Heart right ventricle (tissue), 16 donors: ENCODE data around the gene COA1. TPM values are rescaled to one million over a fixed set of nuclear protein-coding genes. Genes with fewer than 3 reads are reported as not detected.

ENCODE experiments used
- ATAC-seq, 8 donors: fragments of 200-7000 bp; cut with Tn5 transposase; one replicate each; pipeline ENCODE4 v1.9.1; 2020; ENCODE audit warnings: mild to moderate bottlenecking in 8 of 8, moderate library complexity in 8 of 8, moderate number of reproducible peaks in 1 of 8
- DNase-seq, 2 donors: peaks; one replicate each; pipeline ENCODE4 v3.0.0-alpha.2; 2020
- H3K27ac ChIP-seq, 10 donors: fragments of 200-600 bp; sonication (generic) in 2 of 10; one replicate each; pipeline versions ENCODE4 v1.5.0 to v1.8.0; 2020 to 2022; ENCODE audit warnings: mild to moderate bottlenecking in 3 of 10
- H3K27me3 ChIP-seq, 7 donors: fragments of 200-600 bp; one replicate each; pipeline ENCODE4 v1.8.0; 2021 to 2022; ENCODE audit warnings: mild to moderate bottlenecking in 2 of 7
- H3K36me3 ChIP-seq, 9 donors: fragments of 200-600 bp; sonication (generic) in 1 of 9; one replicate each; pipeline versions ENCODE4 v1.5.0 to v1.8.0; 2020 to 2022; ENCODE audit warnings: mild to moderate bottlenecking in 2 of 9
- H3K4me1 ChIP-seq, 9 donors: fragments of 200-600 bp; sonication (generic) in 1 of 9; one replicate each; pipeline versions ENCODE4 v1.5.0 to v1.8.0; 2020 to 2022; ENCODE audit warnings: mild to moderate bottlenecking in 4 of 9
- H3K4me3 ChIP-seq, 10 donors: fragments of 200-600 bp; sonication (generic) in 2 of 10; one replicate each; pipeline versions ENCODE4 v1.5.0 to v1.8.0; 2020 to 2022; ENCODE audit warnings: mild to moderate bottlenecking in 7 of 10, moderate library complexity in 2 of 10
- H3K9me3 ChIP-seq, 11 donors: fragments of 200-600 bp in 10 of 11; sonication (generic) in 2 of 11; one replicate each; pipeline versions ENCODE4 v1.5.0 to v1.8.0; 2013 to 2022; ENCODE audit warnings: mild to moderate bottlenecking in 2 of 11, control low read depth in 1 of 11, moderate library complexity in 1 of 11
- CTCF ChIP-seq, 9 donors: fragments of 200-600 bp; sonication (generic) in 2 of 9; IDR thresholded peaks; one replicate each; pipeline versions ENCODE4 v1.5.0 to v1.8.0; 2021 to 2022; ENCODE audit warnings: antibody characterized with exemption in 9 of 9, mild to moderate bottlenecking in 5 of 9, moderate library complexity in 1 of 9
- WGBS, 2 donors: extraction: QIAGEN DNeasy Blood & Tissue Kit; methylation state at CpG; one replicate each; pipeline ENCODE4 v1.1.7; 2013; ENCODE audit warnings: inconsistent platforms in 1 of 2; 5-methylcytosine and 5-hydroxymethylcytosine counted together
- intact Hi-C, 10 donors: fragments of 100-400 bp; cut with DNase I; formaldehyde crosslinking; loops; one replicate each; pipeline versions ENCODE4 v1.11.1 to v1.14.2; 2022
- polyA plus RNA-seq, 2 donors: library from polyadenylated mRNA; stranded (reverse); fragments of 200-250 nt; gene quantifications; one replicate each; pipeline ENCODE4 v1.2.3, GENCODE V29; 2013
- total RNA-seq, 10 donors: library from RNA; stranded (reverse); fragmentation: NEBNext Ultra II Directional in 3 of 10; extraction: Animal tissue kit (Norgen Biotek cat#: 25700) in 3 of 10; gene quantifications; one replicate each; pipeline versions ENCODE4 v1.2.1 to v1.2.4, GENCODE V29; 2021 to 2023
- donor health status: Arrhythmogenic right ventricular cardiomyopathy.
- donor health status: ischemic (EF 13 %, LVEDD 7.1; RV severe dilation, severe dysfunction).
- donor health status: healthy with polysubstance abuse.
- donor health status: DM: no; HTN: yes; CAD: no.
- donor health status: DM: no; HTN: no; CAD: no.
- donor health status: ischemic (EF 25% LVEDD 6.9; RV normal size, moderate dysfunction).
- donor health status: ischemic (EF 25% LVEDD 5.7; RV mildly dilated, moderate dysfunction).
- donor health status: healthy.
- donor health status: DM: yes; HTN: yes; CAD: no.
- donor health status: Ischemic cardiomyopathy.
- donor health status: ischemic (EF 35%, LVEDD 5.7; RV mildly dilated, moderate dysfunction).
- donor health status: nonischemic (EF 11% LVEDD 7.7; RV severe dilation, severe dysfunction).
- donor health status: DM: yes; HTN: yes; CAD: no.
- donor health status: PGD.
- donor health status: ischemic (EF 29% LVEDD 5.4; RV normal size, mild dysfunction).
- donor health status: nonischemic (EF 23%, LVEDD 6.1; RV moderate dilation, normal function).

Gene COA1
- total and polyA plus RNA-seq, 12 donors, result 52.1 to 83.3 (median 75.4) TPM

- TF ChIP-seq CTCF (IDR thresholded peaks at IDR 0.05), result no peak
- peaks cover 0 to 5% (median 0%) of the 10 kb centered on the region in 7 donors for H3K27me3 ChIP-seq
- H3K4me1 ChIP-seq, result peaks cover 0 to 48% (median 0%) of the 10 kb centered on the region in 9 donors
- no peak for DNase-seq
- ATAC-seq, result no peak
- no peaks in the 10 kb centered on the region for H3K36me3 ChIP-seq
- H3K27ac ChIP-seq, result no peak overlapping the region
- H3K4me3 ChIP-seq, result no peak overlapping the region
- intact Hi-C loops, result loop anchor here in 1 of 10 donors (5.0 kb wide), 1 partner anchor 600 kb away; no protein-coding TSS in a partner anchor
- 78 to 81% methylated on average over 3 of the region's 3 CpGs for WGBS, 2 donors
- no peaks in the 10 kb centered on the region for H3K9me3 ChIP-seq
These were observed 23.1 kb upstream of the COA1 start for GRCh38 chr7:43752411-43752810.

GRCh38 chr7:43750016-43750887 is 20.9 kb upstream of the COA1 start:
- Histone ChIP-seq H3K4me1 (peaks cover 0 to 33% (median 0%) of the 10 kb centered on the region in 9 donors), H3K4me3 (no peak overlapping the region), H3K36me3 (no peaks in the 10 kb centered on the region), H3K27me3 (peaks cover 0 to 5% (median 0%) of the 10 kb centered on the region in 7 donors), H3K27ac (no peak overlapping the region), H3K9me3 (no peaks in the 10 kb centered on the region)
- DNase-seq, result no peak
- peak in 3 of 8 donors; percentile 47 to 50 (median 47) for ATAC-seq
- TF ChIP-seq CTCF (IDR thresholded peaks at IDR 0.05), result no peak
- intact Hi-C loops, result loop anchor here in 1 of 10 donors (5.0 kb wide), 1 partner anchor 598 kb away; no protein-coding TSS in a partner anchor
- 61 to 62% methylated on average over 14 of the region's 14 CpGs for WGBS, 2 donors

DNA sequence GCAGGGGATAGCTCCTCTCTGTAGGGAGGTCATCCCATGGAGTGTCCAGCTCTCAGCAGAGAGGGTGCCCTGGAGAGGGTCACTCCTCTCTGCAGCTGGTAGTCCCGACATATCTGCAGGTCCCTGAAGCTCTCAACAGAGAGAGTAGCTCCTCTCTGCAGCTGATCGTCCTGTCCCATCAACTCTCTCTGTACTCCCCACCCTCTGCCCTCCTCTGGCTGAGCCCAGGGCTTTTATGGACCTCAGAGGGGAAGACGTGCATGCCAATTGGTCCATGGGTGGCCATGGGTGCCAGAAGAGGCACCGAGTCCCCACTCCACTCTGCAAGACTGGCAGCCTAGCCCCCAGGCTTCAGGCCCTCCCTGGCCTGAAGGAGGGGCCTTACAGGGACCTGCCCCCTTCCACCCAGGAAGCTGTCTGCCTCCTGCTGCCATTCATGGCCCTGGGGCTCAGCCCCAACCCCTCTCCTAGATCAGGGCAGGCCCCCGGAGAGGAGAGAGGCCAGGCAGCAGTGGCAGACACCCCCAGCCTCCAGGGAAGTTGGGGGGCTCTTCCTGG is 20.1 kb upstream of the COA1 start:
- no peak for TF ChIP-seq CTCF (IDR thresholded peaks at IDR 0.05)
- Histone ChIP-seq H3K27ac (no peak overlapping the region), H3K4me1 (peaks cover 0 to 31% (median 0%) of the 10 kb centered on the region in 9 donors), H3K9me3 (no peaks in the 10 kb centered on the region), H3K27me3 (peaks cover 0 to 5% (median 0%) of the 10 kb centered on the region in 7 donors), H3K36me3 (no peaks in the 10 kb centered on the region), H3K4me3 (no peak overlapping the region)
- DNase-seq (no peak), ATAC-seq (peak in 1 of 8 donors; percentile 26)
- intact Hi-C loops, result no loop called here
- 71 to 73% methylated on average over 5 of the region's 5 CpGs for WGBS, 2 donors

GRCh38 chr7:43747328-43748105 is 18.2 kb upstream of the COA1 start:
- TF ChIP-seq CTCF (IDR thresholded peaks at IDR 0.05), result no peak
- no peak for DNase-seq
- Histone ChIP-seq H3K27ac (no peak overlapping the region), H3K27me3 (peaks cover 0 to 5% (median 0%) of the 10 kb centered on the region in 7 donors), H3K4me3 (no peak overlapping the region), H3K36me3 (no peaks in the 10 kb centered on the region), H3K4me1 (peaks cover 0 to 20% (median 0%) of the 10 kb centered on the region in 9 donors), H3K9me3 (no peaks in the 10 kb centered on the region)
- 89 to 90% methylated on average over 9 of the region's 9 CpGs for WGBS, 2 donors
- intact Hi-C loops, result no loop called here
- ATAC-seq, result peak in 1 of 8 donors; percentile 16
